GM12872 (cell line): ENCODE data around the gene MAP7.

ENCODE experiments used
- TF ChIP-seq, protein P1 (sequence below): IDR thresholded peaks from 3 replicates; pipeline ENCODE4 v1.5.1; 2011; ENCODE audit warnings: low read depth, mild to moderate bottlenecking, low read length, moderate library complexity; ENCODE audit not compliant: insufficient read depth

The MAP7 gene

DNA sequence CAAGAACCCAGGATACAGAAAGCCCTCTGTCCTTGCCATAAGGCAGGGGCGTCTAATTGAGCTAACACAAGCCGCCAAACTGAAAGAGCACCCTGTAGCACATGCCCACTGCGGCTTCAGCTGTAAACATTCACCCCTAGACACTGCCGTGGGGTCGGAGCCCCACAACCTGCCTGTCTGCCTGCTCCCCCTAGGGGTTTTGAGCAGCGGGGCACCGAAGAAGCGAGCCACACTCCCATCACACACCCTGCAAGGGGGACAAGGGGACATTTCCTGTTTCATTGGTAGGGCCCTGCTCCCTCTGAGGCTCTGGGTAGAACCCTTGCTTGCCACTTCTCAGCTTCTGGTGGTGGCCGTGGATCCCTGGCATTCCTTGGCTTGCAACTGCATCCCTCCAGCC is 215.4 kb downstream of the MAP7 start:
- TF ChIP-seq, protein P1, sequence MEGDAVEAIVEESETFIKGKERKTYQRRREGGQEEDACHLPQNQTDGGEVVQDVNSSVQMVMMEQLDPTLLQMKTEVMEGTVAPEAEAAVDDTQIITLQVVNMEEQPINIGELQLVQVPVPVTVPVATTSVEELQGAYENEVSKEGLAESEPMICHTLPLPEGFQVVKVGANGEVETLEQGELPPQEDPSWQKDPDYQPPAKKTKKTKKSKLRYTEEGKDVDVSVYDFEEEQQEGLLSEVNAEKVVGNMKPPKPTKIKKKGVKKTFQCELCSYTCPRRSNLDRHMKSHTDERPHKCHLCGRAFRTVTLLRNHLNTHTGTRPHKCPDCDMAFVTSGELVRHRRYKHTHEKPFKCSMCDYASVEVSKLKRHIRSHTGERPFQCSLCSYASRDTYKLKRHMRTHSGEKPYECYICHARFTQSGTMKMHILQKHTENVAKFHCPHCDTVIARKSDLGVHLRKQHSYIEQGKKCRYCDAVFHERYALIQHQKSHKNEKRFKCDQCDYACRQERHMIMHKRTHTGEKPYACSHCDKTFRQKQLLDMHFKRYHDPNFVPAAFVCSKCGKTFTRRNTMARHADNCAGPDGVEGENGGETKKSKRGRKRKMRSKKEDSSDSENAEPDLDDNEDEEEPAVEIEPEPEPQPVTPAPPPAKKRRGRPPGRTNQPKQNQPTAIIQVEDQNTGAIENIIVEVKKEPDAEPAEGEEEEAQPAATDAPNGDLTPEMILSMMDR = peak; percentile 31; the same call in 1 of the 3 replicates

DNA sequence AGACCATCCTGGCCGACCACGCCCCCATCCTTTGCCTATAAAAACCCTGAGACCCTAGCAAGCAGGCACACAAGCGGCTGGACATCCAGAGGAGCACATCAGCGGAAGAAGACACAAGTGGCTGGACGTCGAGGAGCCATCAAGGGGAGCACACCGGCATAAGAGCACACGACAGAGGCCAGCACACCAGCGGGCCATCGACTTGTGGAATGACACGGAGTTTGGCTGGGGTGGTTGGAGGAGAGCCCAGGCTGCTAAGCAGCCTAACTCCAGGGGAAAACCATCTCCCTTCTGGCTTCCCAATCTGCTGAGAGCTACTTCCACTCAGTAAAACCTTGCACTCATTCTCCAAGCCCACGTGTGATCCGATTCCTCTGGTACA is 215.8 kb downstream of the MAP7 start:
- TF ChIP-seq, protein P1 = no peak

DNA sequence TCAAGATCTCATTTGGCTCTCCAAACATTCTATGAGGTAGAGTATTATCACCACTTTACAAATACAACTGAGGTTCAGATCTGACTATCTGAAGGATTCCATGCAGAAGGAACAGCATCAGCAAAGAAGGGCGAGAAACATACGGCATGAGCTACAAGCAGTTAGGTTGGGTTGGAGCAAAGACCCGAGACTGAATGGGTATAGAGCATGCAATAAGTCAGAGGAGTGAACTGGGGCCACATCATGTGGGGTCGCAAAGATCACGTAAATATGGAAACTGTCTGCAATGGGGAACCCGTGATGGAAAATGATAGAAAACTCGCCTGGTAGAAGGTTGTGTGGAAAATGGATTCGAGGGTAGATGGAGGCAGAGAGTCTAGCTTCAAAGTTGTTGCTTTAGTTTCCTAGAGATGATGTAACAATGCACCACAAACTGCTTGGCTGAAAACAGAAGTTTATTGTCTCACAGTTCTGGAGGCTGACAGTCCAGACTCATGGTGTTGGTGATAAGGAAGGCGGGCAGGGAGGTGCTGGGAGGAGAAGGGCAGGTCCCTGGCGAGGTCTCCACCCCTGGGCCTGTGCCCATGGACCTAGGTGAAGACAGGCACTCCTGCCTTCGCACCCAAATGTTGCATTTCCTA is 216.3 kb downstream of the MAP7 start:
- TF ChIP-seq, protein P1 = no peak

DNA sequence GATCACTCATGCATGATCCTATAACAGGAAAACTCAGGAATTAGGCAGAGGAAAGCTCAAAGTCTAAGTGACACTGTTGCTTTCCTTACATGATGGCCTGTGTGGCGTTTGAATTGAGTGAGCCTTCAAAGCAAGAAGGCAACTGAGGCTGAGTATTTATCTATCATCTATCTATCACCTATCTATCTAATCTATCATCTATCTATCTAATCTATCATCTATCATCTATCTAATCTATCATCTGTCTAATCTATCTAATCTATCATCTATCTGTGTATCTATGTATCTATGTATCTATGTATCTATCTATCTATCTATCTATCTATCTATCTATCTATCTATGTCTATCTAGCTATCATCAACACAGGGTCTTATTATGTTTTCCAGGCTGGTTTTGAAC is 218.8 kb downstream of the MAP7 start:
- TF ChIP-seq, protein P1 = no peak

DNA sequence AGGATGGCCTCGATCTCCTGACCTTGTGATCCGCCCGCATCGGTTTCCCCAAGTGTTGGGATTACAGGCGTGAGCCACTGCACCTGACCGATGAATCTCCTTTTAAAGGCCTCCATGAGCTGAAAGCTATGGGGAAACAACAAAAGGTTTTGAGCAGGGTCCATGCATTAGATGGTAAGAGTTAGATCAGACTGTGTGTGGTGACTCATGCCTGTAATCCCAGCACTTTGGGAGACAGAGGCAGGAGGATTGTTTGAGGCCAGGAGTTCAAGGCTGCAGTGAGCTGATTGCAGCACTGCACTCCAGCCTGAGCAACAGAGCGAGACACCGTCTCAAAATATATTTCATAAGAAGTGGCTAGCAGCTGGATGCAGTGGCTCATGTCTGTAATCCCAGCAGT is 219.6 kb downstream of the MAP7 start:
- TF ChIP-seq, protein P1 = no peak

DNA sequence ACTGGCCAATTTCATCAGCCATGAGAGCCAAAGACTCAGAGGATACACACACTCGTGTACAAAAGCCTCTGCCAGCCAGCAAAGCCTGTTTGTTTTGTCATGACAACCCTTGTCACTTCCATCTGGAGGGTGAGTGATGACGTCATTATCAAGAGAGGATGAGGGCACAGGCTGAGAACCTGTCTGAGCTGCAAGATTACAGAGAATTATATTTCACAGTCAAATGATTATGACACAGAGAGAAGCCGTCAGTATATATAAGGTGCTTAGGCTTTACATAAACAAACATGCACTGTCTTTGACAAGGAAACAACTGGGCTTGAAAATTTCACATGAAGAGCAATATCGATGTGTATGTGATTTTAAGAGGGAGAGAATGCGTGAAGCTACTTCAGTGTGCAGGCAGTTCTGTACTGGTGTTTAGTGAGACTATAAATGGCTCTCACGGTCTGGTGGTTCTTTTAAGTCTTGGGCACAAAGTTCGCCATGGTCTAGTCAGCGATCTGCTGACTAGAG is 224.1 kb downstream of the MAP7 start:
- TF ChIP-seq, protein P1 = no peak

DNA sequence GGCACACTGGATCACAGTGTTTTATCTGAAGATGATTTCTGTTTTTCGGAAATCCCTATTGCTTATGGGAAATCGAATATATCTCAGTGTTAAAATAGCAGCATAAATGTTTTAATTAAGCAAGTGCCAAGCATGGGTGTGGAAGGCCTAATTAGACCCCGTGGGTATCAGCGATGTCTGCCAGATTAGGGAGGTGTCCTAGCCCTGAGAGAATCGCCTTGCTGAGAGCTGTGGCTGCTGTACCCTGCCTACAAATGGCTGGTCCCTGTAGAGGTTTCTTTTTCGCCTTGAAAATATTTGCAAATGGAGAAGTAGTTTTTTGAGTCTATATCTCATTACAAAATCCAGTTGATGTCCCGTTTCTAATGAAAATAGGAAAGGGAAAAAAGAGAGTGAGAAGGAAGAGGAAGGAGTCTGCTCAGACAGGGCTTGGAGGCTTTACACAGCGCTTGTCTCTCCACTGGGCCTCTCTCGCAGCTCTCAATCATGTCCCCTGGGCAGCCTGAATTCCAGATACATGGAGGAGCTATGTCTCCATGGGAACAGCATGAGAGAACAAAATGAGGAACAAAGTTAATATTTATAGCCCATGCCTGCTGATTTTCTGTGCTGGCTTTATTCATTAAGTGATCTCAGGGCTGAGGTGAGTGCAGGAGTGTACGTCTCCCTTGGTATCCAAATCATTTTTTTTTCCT is 225.4 kb downstream of the MAP7 start:
- TF ChIP-seq, protein P1 = no peak
